Measurements from ENCODE around the gene BRICD5.

GRCh38 chr16:2212362-2213324 lies 2.0 kb upstream of the BRICD5 start:
- TF ChIP-seq CTCF (IDR thresholded peaks at IDR 0.05) (no peak), POLR2A (IDR thresholded peaks at IDR 0.05) (no peak)

Measured in testis (tissue), 2 donors.